Neuronal stem cell (in vitro differentiated cells): ENCODE measurements around the gene ERC1.
A peak's percentile ranks its signal among the peaks of the same experiment; 100 is the strongest.

Experiments
- DNase-seq: peaks from one replicate; pipeline ENCODE4 v3.0.0-alpha.2; 2013; ENCODE audit warnings: low spot score
- H2AFZ ChIP-seq: one replicate; pipeline ENCODE4 v1.6.1; 2013; ENCODE audit warnings: mild to moderate bottlenecking, low read length, inconsistent platforms
- H2AK5ac ChIP-seq: 2 replicates; pipeline ENCODE4 v1.6.1; 2013; ENCODE audit warnings: low read depth, mild to moderate bottlenecking, inconsistent platforms, low read length, moderate library complexity, mixed read lengths
- H2BK120ac ChIP-seq: 2 replicates; pipeline ENCODE4 v1.6.1; 2013; ENCODE audit warnings: low read depth, mild to moderate bottlenecking, inconsistent platforms, low read length, moderate library complexity, mixed read lengths
- H2BK12ac ChIP-seq: one replicate; pipeline ENCODE4 v1.6.1; 2013; ENCODE audit warnings: low read length, inconsistent platforms
- H2BK15ac ChIP-seq: 2 replicates; pipeline ENCODE4 v1.6.1; 2013; ENCODE audit warnings: mild to moderate bottlenecking, low read length, inconsistent platforms, mixed read lengths
- H2BK5ac ChIP-seq: one replicate; pipeline ENCODE4 v1.6.1; 2013; ENCODE audit warnings: inconsistent platforms, mild to moderate bottlenecking, low read length, moderate library complexity
- H3K14ac ChIP-seq: one replicate; pipeline ENCODE4 v1.6.1; 2013; ENCODE audit warnings: low read length, inconsistent platforms
- H3K18ac ChIP-seq: 2 replicates; pipeline ENCODE4 v1.6.1; 2013; ENCODE audit warnings: low read length, inconsistent platforms
- H3K23ac ChIP-seq: 2 replicates; pipeline ENCODE4 v1.6.1; 2013; ENCODE audit warnings: low read depth, mild to moderate bottlenecking, mixed read lengths, low read length, inconsistent platforms; ENCODE audit not compliant: poor library complexity
- H3K27ac ChIP-seq: replicated peaks from 3 replicates; pipeline ENCODE4 v1.5.1; 2013; ENCODE audit warnings: low read length, inconsistent platforms
- H3K27me3 ChIP-seq, 3 experiments: 2 replicates each; pipeline ENCODE4 v1.6.1; 2013; ENCODE audit warnings: low read length in 3 of 3, mild to moderate bottlenecking in 2 of 3, inconsistent platforms in 1 of 3, low read depth in 1 of 3, mixed read lengths in 1 of 3, moderate library complexity in 1 of 3; ENCODE audit not compliant: control insufficient read depth in 3 of 3, insufficient read depth in 3 of 3
- H3K36me3 ChIP-seq, 2 donors: replicated peaks in 1 of 2; 2 replicates each; pipeline ENCODE4 v1.6.1; 2013; ENCODE audit warnings: low read length in 2 of 2; ENCODE audit not compliant: control insufficient read depth in 2 of 2, insufficient read depth in 2 of 2
- H3K4ac ChIP-seq: 2 replicates; pipeline ENCODE4 v1.6.1; 2013; ENCODE audit warnings: inconsistent platforms, mild to moderate bottlenecking, low read length, moderate library complexity
- H3K4me1 ChIP-seq, 2 donors: 1 replicate in 1 of 2; 2 replicates in 1 of 2; pipeline ENCODE4 v1.6.1; 2013; ENCODE audit warnings: low read length in 2 of 2, low read depth in 1 of 2; ENCODE audit not compliant: control insufficient read depth in 2 of 2, insufficient read depth in 1 of 2
- H3K4me2 ChIP-seq: one replicate; pipeline ENCODE4 v1.6.1; 2013; ENCODE audit warnings: mild to moderate bottlenecking, low read length, inconsistent platforms; ENCODE audit not compliant: insufficient read depth, poor library complexity, severe bottlenecking
- H3K4me3 ChIP-seq, 2 donors: 2 replicates each; pipeline ENCODE4 v1.5.1; 2013; ENCODE audit warnings: low read length in 2 of 2, mild to moderate bottlenecking in 2 of 2, inconsistent platforms in 1 of 2, moderate library complexity in 1 of 2
- H3K79me1 ChIP-seq: one replicate; pipeline ENCODE4 v1.6.1; 2013; ENCODE audit warnings: low read depth, mild to moderate bottlenecking, inconsistent platforms, low read length, moderate library complexity
- H3K9ac ChIP-seq: one replicate; pipeline ENCODE4 v1.6.1; 2013; ENCODE audit warnings: mild to moderate bottlenecking, low read depth, low read length, inconsistent platforms; ENCODE audit not compliant: poor library complexity
- H3K9me3 ChIP-seq, 2 donors: replicated peaks in 1 of 2; 2 replicates each; pipeline versions ENCODE3 to v1.6.1; 2013; ENCODE audit warnings: low read length in 2 of 2, mild to moderate bottlenecking in 2 of 2, inconsistent platforms in 1 of 2, low read depth in 1 of 2, mixed read lengths in 1 of 2, moderate library complexity in 1 of 2; ENCODE audit not compliant: control insufficient read depth in 2 of 2, insufficient read depth in 1 of 2
- H4K8ac ChIP-seq: one replicate; pipeline ENCODE4 v1.6.1; 2013; ENCODE audit warnings: low read depth, mild to moderate bottlenecking, inconsistent platforms, low read length, moderate library complexity
- H4K91ac ChIP-seq: one replicate; pipeline ENCODE4 v1.6.1; 2013; ENCODE audit warnings: low read length, low read depth, mild to moderate bottlenecking, inconsistent platforms; ENCODE audit not compliant: poor library complexity
- WGBS, 2 donors: extraction: QIAGEN DNeasy Blood & Tissue Kit; methylation state at CpG; one replicate each; pipeline ENCODE4 v1.1.7; 2013; ENCODE audit warnings: missing lambda C conversion rate in 2 of 2, mixed read lengths in 1 of 2; ENCODE audit not compliant: insufficient read length in 2 of 2, insufficient replicate concordance in 1 of 2; ENCODE audit errors: extremely low coverage in 2 of 2; 5-methylcytosine and 5-hydroxymethylcytosine counted together

The ERC1 gene

GRCh38 chr12:1529862-1530591 is 539.0 kb downstream of the ERC1 start:
- H3K27me3 ChIP-seq, result peaks cover 0 to 82% (median 0%) of the 10 kb centered on the region in 3 experiments
- H3K4me1 ChIP-seq, result peaks cover 0 to 33% of the 10 kb centered on the region in 2 donors
- peak overlapping the region; percentile 40 to 92 for H3K4me3 ChIP-seq
- H2BK5ac ChIP-seq, result peak overlapping the region; percentile 99
- peak overlapping the region; percentile 98 for H2AK5ac ChIP-seq
- peak overlapping the region; percentile 23 for H3K14ac ChIP-seq
- peak overlapping the region; percentile 41 for H4K91ac ChIP-seq
- peaks cover 0 to 4% of the 10 kb centered on the region in 2 donors for H3K9me3 ChIP-seq
- H3K18ac ChIP-seq, result peak overlapping the region; percentile 96
- no peak overlapping the region for H3K23ac ChIP-seq
- H3K4me2 ChIP-seq, result peak overlapping the region; percentile 69
- H2BK120ac ChIP-seq, result peak overlapping the region; percentile 77
- no CpG with 5 or more reads among the region's 101 CpGs for whole genome bisulfite sequencing, 2 donors
- DNase-seq, result no peak
- H3K79me1 ChIP-seq, result peaks cover 10% of the 10 kb centered on the region
- peak overlapping the region; percentile 94 for H3K9ac ChIP-seq
- peak overlapping the region; percentile 24 for H3K27ac ChIP-seq
- no peak overlapping the region for H4K8ac ChIP-seq
- H2BK12ac ChIP-seq, result peak overlapping the region; percentile 79
- H3K36me3 ChIP-seq, result no peaks in the 10 kb centered on the region
- peak overlapping the region; percentile 58 for H2BK15ac ChIP-seq
- peak overlapping the region; percentile 41 for H3K4ac ChIP-seq
- peak overlapping the region; percentile 90 for H2AFZ ChIP-seq

- Histone ChIP-seq H2AFZ (peak overlapping the region; percentile 90), H2AK5ac (peak overlapping the region; percentile 98), H3K9me3 (peaks cover 0 to 4% of the 10 kb centered on the region in 2 donors), H2BK5ac (peak overlapping the region; percentile 99), H2BK15ac (peak overlapping the region; percentile 95), H3K4me2 (peak overlapping the region; percentile 29), H3K4me3 (peak overlapping the region; percentile 40 to 92), H3K23ac (no peak overlapping the region), H3K14ac (peak overlapping the region; percentile 23), H3K27me3 (peaks cover 0 to 82% (median 0%) of the 10 kb centered on the region in 3 experiments), H4K8ac (no peak overlapping the region), H3K27ac (no peak overlapping the region), H3K18ac (peak overlapping the region; percentile 96), H3K4ac (no peak overlapping the region), H3K9ac (peak overlapping the region; percentile 96), H3K4me1 (peaks cover 0 to 35% of the 10 kb centered on the region in 2 donors), H3K79me1 (peaks cover 10% of the 10 kb centered on the region), H2BK120ac (peak overlapping the region; percentile 89), H4K91ac (no peak overlapping the region), H3K36me3 (no peaks in the 10 kb centered on the region), H2BK12ac (no peak overlapping the region)
- WGBS, 2 donors, result no CpG with 5 or more reads among the region's 99 CpGs
- no peak for DNase-seq
Measured at GRCh38 chr12:1530592-1531152, 539.6 kb downstream of the ERC1 start.

- peak overlapping the region; percentile 67 for H2AK5ac ChIP-seq
- H3K4me2 ChIP-seq, result peak overlapping the region; percentile 96
- peak overlapping the region; percentile 88 for H2AFZ ChIP-seq
- peak overlapping the region; percentile 96 for H3K9ac ChIP-seq
- WGBS, 2 donors, result no CpG with 5 or more reads among the region's 56 CpGs
- peaks cover 0 to 35% of the 10 kb centered on the region in 2 donors for H3K4me1 ChIP-seq
- peaks cover 10% of the 10 kb centered on the region for H3K79me1 ChIP-seq
- H3K36me3 ChIP-seq, result no peaks in the 10 kb centered on the region
- no peak overlapping the region for H4K8ac ChIP-seq
- peak overlapping the region; percentile 40 to 92 for H3K4me3 ChIP-seq
- H4K91ac ChIP-seq, result peak overlapping the region; percentile 90
- no peak overlapping the region for H3K23ac ChIP-seq
- peak overlapping the region; percentile 95 for H2BK15ac ChIP-seq
- peak overlapping the region; percentile 41 for H2BK12ac ChIP-seq
- H3K4ac ChIP-seq, result peak overlapping the region; percentile 67
- peak overlapping the region; percentile 77 for H3K14ac ChIP-seq
- H2BK5ac ChIP-seq, result peak overlapping the region; percentile 99
- peaks cover 0 to 4% of the 10 kb centered on the region in 2 donors for H3K9me3 ChIP-seq
- H3K18ac ChIP-seq, result peak overlapping the region; percentile 95
- H3K27ac ChIP-seq, result peak overlapping the region; percentile 27
- H3K27me3 ChIP-seq, result peaks cover 0 to 82% (median 0%) of the 10 kb centered on the region in 3 experiments
- no peak for DNase-seq
- H2BK120ac ChIP-seq, result peak overlapping the region; percentile 89
Measured at GRCh38 chr12:1531153-1531653, 540.2 kb downstream of the ERC1 start.
